ENCODE measurements around the gene DSCAM.

GRCh38 chr21:40215941-40216340 is 631.0 kb downstream of the DSCAM start:
- no peak for TF ChIP-seq POLR2AphosphoS5 (IDR thresholded peaks at IDR 0.05; ENCODE audit: low read depth, low read length)
- TF ChIP-seq TAF1 (IDR thresholded peaks at IDR 0.05; ENCODE audit: borderline replicate concordance, low read depth, low read length) = no peak
- TF ChIP-seq POLR2A (IDR thresholded peaks at IDR 0.05; ENCODE audit: low read depth, low read length) = no peak
